ENCODE measurements around the gene CCDC197.

CCDC197 gene

DNA sequence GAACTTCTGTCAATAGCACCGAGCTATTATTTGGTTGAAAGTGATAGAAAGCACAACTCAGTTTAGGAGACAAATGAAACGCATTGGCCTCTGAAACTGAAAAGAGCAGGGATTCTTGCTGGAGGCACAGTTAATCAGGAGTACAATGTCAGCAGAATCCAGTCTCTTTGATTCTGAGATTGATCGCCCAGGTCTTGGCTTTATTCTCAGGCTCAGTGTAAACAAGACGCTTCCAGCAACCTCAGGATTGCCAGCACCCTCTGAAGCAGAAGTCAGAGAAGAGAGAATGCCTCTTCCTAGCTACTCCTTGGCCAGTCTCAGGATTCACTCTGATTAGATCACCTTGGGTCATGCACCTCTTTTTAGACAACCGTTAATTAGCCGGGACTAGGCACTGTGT is 17.3 kb downstream of the CCDC197 start:
- no peak overlapping the region for H3K27ac ChIP-seq
- TF ChIP-seq ZFX (IDR thresholded peaks at IDR 0.05): no peak
- TF ChIP-seq, protein P1, sequence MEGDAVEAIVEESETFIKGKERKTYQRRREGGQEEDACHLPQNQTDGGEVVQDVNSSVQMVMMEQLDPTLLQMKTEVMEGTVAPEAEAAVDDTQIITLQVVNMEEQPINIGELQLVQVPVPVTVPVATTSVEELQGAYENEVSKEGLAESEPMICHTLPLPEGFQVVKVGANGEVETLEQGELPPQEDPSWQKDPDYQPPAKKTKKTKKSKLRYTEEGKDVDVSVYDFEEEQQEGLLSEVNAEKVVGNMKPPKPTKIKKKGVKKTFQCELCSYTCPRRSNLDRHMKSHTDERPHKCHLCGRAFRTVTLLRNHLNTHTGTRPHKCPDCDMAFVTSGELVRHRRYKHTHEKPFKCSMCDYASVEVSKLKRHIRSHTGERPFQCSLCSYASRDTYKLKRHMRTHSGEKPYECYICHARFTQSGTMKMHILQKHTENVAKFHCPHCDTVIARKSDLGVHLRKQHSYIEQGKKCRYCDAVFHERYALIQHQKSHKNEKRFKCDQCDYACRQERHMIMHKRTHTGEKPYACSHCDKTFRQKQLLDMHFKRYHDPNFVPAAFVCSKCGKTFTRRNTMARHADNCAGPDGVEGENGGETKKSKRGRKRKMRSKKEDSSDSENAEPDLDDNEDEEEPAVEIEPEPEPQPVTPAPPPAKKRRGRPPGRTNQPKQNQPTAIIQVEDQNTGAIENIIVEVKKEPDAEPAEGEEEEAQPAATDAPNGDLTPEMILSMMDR (conservative IDR thresholded peaks at IDR 0.05): no peak

DNA sequence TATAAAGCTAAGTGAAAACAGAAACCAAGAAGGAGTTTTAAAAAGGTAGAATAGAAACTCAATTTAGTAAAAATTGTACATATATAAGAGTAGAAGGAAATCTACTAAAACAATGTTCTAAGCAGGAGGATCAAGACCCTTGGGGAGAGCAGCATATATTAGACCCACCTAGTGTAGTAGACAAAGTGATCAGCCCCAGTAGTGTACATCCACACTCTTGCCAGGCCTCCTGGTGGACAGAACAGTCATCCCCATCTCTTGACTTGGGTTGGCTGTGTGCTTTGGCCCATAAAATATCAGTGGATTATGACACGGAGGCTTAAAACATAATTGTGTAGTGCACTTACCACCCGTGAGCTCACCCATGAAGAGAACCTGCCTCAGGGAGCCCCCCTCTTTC is 18.1 kb downstream of the CCDC197 start:
- no peak for TF ChIP-seq ZFX (IDR thresholded peaks at IDR 0.05)
- TF ChIP-seq, protein P1 (conservative IDR thresholded peaks at IDR 0.05): no peak

DNA sequence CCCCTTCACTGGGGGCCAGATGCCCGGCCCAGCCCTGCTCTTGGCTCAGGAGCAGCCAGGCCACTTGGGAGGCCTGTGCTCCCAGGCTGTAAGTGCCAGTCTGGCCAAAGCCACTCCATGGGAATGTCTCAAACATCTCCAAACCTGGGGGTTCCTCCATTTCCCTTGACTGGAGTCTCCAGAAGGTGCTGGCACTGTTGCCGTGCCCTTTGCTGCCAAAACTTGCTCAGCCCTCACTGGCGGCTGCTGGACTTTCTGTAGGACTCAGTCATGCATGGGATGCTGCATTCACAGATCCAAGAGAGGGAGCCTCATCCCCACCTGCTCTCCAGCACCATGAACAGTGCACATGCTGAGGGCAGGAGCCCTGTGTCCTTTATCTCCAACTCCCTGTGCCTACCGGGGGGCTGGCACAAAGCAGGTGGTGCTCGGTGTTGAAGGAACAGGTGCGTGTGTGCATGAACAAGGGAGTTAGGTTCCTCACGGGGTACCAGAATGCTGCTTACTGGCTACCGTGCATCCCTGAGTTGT is 19.4 kb downstream of the CCDC197 start:
- TF ChIP-seq, protein P1 (conservative IDR thresholded peaks at IDR 0.05): no peak
- TF ChIP-seq ZFX (IDR thresholded peaks at IDR 0.05): no peak
- no peak overlapping the region for H3K27ac ChIP-seq

More for the DNA sequence above, 18.1 kb downstream of the CCDC197 start:
- H3K27ac ChIP-seq: no peak overlapping the region

DNA sequence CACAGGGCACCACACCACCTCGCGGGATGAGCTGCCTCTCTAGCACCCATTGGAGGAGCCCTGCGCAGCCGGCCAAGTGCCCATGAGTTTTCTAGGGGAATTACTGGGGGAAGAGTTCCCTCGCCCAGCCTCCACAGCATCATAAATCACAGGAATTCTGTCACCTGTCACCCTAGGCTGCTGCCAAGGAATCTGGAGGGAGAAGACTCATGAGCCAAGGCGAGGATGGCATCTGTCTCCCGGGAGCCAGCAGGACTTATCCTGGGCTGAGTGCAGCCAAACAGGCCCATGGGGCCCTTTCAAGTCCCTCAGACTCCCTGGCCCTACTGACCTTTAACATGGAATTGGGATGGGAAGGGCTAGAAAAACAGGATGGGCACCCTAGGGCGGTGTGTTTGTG is 21.2 kb downstream of the CCDC197 start:
- TF ChIP-seq, protein P1 (conservative IDR thresholded peaks at IDR 0.05): no peak
- TF ChIP-seq ZFX (IDR thresholded peaks at IDR 0.05): no peak
- no peak overlapping the region for H3K27ac ChIP-seq

DNA sequence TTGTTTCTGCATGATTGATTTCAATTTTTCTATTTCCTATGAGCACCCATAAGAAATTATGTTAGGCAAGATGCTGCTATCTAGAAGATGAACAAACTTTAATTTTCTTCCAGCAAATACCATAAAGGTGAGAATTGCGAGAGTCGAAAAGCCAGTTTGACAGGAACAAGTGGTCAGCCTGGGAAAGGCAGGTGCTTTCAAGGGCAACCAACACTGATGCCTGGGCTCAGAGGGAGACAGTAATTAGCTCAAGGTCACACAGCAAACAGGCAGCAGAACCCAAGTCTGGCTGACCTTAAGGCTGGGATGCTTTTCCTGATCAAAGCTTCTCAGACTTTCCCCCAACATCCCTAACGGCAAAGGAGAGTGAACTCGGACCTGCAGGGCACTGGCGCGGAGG is 22.2 kb downstream of the CCDC197 start:
- H3K27ac ChIP-seq: no peak overlapping the region
- no peak for TF ChIP-seq ZFX (IDR thresholded peaks at IDR 0.05)
- TF ChIP-seq, protein P1 (conservative IDR thresholded peaks at IDR 0.05): no peak

DNA sequence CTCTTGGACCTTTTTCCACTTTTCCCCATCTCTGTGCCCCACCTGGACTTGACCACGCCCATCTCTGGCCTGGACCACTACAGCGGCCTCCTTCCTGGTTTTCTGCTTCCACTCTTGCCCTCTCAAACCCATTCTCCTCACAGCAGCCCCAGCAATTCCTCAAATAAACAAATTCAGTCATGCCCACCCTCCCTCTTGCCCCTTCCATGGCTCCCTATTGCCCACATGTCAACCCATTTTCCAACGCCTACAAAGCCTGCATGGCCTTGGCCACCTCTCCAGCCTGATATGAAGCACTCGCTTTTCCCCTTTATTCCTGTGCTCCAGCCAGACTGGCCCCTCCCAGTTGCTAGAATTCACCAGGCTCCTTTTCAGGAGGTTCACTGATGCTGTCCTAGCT is 23.2 kb downstream of the CCDC197 start:
- TF ChIP-seq, protein P1 (conservative IDR thresholded peaks at IDR 0.05): no peak
- no peak for TF ChIP-seq ZFX (IDR thresholded peaks at IDR 0.05)
- H3K27ac ChIP-seq: no peak overlapping the region

DNA sequence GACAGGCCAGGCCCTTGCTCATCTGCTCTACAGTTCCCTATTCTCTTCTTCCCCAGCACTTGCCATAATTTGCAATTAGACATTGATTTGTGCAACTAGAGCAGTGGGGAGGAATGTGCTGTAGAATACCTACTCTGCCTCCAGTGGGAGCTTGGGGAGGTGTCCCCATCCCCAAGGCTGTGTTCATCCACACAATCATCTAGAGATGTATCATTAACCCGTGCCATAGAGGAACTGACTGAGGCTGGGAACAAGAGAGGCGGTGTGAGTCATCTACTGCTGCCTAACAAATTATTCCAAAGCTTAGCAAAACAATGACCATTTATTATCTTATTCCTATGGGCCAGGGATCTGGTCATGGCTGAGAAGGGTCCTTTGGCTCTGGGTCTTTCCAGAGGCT is 23.9 kb downstream of the CCDC197 start:
- no peak overlapping the region for H3K27ac ChIP-seq
- TF ChIP-seq, protein P1 (conservative IDR thresholded peaks at IDR 0.05): no peak
- no peak for TF ChIP-seq ZFX (IDR thresholded peaks at IDR 0.05)

All from C4-2B (cell line).